HCT116 (cell line): Measurements from ENCODE around the gene TPM2.

Source experiments
- CEBPB ChIP-seq: IDR thresholded peaks from 2 replicates; pipeline ENCODE4 v1.6.1; 2012; ENCODE audit warnings: low read depth
- ELF1 ChIP-seq: IDR thresholded peaks from 2 replicates; pipeline ENCODE4 v1.6.1; 2012; ENCODE audit warnings: low read depth, borderline replicate concordance
- JUND ChIP-seq: IDR thresholded peaks from 2 replicates; pipeline ENCODE4 v1.6.1; 2012
- POLR2A ChIP-seq: IDR thresholded peaks from 2 replicates; pipeline ENCODE4 v1.7.0; 2011; ENCODE audit warnings: borderline replicate concordance; ENCODE audit not compliant: insufficient read depth, insufficient read length; ENCODE audit errors: extremely low read depth
- POLR2AphosphoS5 ChIP-seq: IDR thresholded peaks from 2 replicates; pipeline ENCODE4 v1.6.1; 2011; ENCODE audit warnings: mild to moderate bottlenecking, low read depth, low read length, moderate library complexity
- RAD21 ChIP-seq: IDR thresholded peaks from 2 replicates; pipeline ENCODE4 v1.6.1; 2012; ENCODE audit warnings: low read depth, mild to moderate bottlenecking
- SIN3A ChIP-seq: IDR thresholded peaks from 2 replicates; pipeline ENCODE4 v1.6.1; 2012; ENCODE audit warnings: low read depth
- ZNF274 ChIP-seq: fragments of 200-500 bp; sonication (Bioruptor generic); IDR thresholded peaks from 2 replicates; pipeline ENCODE4 v1.6.1; 2014; ENCODE audit warnings: mild to moderate bottlenecking, low read depth, low read length, inconsistent platforms
- TF ChIP-seq, protein P1 (sequence below): IDR thresholded peaks from 2 replicates; pipeline ENCODE4 v1.6.1; 2012; ENCODE audit warnings: low read depth
- TF ChIP-seq, protein P2 (sequence below), 3 experiments: fragments of 200-600 bp in 1 of 3; sonication (generic) in 1 of 3; IDR thresholded peaks in 2 of 3; conservative IDR thresholded peaks in 1 of 3; 2 replicates each; pipeline ENCODE4 v1.5.1; 2012 to 2017; ENCODE audit warnings: low read depth in 2 of 3, low read length in 2 of 3, antibody characterized with exemption in 1 of 3, borderline replicate concordance in 1 of 3, control low read depth in 1 of 3, mild to moderate bottlenecking in 1 of 3, mixed read lengths in 1 of 3, mixed run types in 1 of 3, moderate library complexity in 1 of 3; ENCODE audit not compliant: insufficient read depth in 1 of 3

GRCh38 chr9:35657546-35658136 lies 32.1 kb downstream of the TPM2 start, which contains the start of gene RMRP:
- TF ChIP-seq POLR2A (no peak), CEBPB (no peak), ZNF274 (no peak), JUND (no peak), ELF1 (no peak), RAD21 (no peak), POLR2AphosphoS5 (peak; percentile 29; the same call in 1 of the 2 replicates), SIN3A (no peak)
- TF ChIP-seq, protein P1, sequence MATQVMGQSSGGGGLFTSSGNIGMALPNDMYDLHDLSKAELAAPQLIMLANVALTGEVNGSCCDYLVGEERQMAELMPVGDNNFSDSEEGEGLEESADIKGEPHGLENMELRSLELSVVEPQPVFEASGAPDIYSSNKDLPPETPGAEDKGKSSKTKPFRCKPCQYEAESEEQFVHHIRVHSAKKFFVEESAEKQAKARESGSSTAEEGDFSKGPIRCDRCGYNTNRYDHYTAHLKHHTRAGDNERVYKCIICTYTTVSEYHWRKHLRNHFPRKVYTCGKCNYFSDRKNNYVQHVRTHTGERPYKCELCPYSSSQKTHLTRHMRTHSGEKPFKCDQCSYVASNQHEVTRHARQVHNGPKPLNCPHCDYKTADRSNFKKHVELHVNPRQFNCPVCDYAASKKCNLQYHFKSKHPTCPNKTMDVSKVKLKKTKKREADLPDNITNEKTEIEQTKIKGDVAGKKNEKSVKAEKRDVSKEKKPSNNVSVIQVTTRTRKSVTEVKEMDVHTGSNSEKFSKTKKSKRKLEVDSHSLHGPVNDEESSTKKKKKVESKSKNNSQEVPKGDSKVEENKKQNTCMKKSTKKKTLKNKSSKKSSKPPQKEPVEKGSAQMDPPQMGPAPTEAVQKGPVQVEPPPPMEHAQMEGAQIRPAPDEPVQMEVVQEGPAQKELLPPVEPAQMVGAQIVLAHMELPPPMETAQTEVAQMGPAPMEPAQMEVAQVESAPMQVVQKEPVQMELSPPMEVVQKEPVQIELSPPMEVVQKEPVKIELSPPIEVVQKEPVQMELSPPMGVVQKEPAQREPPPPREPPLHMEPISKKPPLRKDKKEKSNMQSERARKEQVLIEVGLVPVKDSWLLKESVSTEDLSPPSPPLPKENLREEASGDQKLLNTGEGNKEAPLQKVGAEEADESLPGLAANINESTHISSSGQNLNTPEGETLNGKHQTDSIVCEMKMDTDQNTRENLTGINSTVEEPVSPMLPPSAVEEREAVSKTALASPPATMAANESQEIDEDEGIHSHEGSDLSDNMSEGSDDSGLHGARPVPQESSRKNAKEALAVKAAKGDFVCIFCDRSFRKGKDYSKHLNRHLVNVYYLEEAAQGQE, result no peak
- TF ChIP-seq, protein P2, sequence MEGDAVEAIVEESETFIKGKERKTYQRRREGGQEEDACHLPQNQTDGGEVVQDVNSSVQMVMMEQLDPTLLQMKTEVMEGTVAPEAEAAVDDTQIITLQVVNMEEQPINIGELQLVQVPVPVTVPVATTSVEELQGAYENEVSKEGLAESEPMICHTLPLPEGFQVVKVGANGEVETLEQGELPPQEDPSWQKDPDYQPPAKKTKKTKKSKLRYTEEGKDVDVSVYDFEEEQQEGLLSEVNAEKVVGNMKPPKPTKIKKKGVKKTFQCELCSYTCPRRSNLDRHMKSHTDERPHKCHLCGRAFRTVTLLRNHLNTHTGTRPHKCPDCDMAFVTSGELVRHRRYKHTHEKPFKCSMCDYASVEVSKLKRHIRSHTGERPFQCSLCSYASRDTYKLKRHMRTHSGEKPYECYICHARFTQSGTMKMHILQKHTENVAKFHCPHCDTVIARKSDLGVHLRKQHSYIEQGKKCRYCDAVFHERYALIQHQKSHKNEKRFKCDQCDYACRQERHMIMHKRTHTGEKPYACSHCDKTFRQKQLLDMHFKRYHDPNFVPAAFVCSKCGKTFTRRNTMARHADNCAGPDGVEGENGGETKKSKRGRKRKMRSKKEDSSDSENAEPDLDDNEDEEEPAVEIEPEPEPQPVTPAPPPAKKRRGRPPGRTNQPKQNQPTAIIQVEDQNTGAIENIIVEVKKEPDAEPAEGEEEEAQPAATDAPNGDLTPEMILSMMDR (IDR thresholded peaks at IDR 0.05 in 2 of 3, conservative IDR thresholded peaks at IDR 0.05 in 1 of 3; ENCODE audit: borderline replicate concordance in 1 of 3, insufficient read depth in 1 of 3, low read depth in 2 of 3, low read length in 2 of 3), result no peak
